H1 (cell line): ENCODE data around the gene CACNA2D3. TPM values are rescaled to one million over a fixed set of nuclear protein-coding genes. Genes with fewer than 3 reads are reported as not detected.

Experiments used
- EP300 ChIP-seq, 2 experiments: IDR thresholded peaks; 1 replicate in 1 of 2; 2 replicates in 1 of 2; pipeline ENCODE4 v1.6.1; 2011 to 2012; ENCODE audit warnings: low read depth in 2 of 2, low read length in 2 of 2, mild to moderate bottlenecking in 2 of 2, borderline replicate concordance in 1 of 2, inconsistent platforms in 1 of 2, moderate library complexity in 1 of 2
- RNF2 ChIP-seq: fragments of 200-900, 300-1000 bp; sonication (generic); IDR thresholded peaks from 2 replicates; pipeline ENCODE4 v1.7.1; 2016; ENCODE audit warnings: borderline replicate concordance, low read depth, mild to moderate bottlenecking, antibody characterized with exemption, low read length; ENCODE audit not compliant: poor library complexity, severe bottlenecking; ENCODE audit errors: missing control alignments
- SIN3A ChIP-seq, 2 experiments: IDR thresholded peaks in 1 of 2; conservative IDR thresholded peaks in 1 of 2; 2 replicates each; pipeline ENCODE4 v1.6.1; 2011 to 2012; ENCODE audit warnings: low read length in 2 of 2, improper control_type of control experiment in 1 of 2, low read depth in 1 of 2, mild to moderate bottlenecking in 1 of 2
- SIRT6 ChIP-seq: IDR thresholded peaks from one replicate; pipeline ENCODE4 v1.7.1; 2012; ENCODE audit warnings: low read length, inconsistent platforms
- SIX5 ChIP-seq: IDR thresholded peaks from 2 replicates; pipeline ENCODE4 v1.6.1; 2011; ENCODE audit warnings: mild to moderate bottlenecking, low read depth, low read length
- SRF ChIP-seq: IDR thresholded peaks from 2 replicates; pipeline ENCODE4 v1.6.1; 2011; ENCODE audit warnings: mild to moderate bottlenecking, low read depth, low read length, moderate library complexity
- polyA plus RNA-seq, 7 experiments: library from polyadenylated mRNA; depleted of rRNA in 3 of 7; stranded (reverse) in 5 of 7; unstranded in 2 of 7; fragments of >200 nt in 5 of 7; fragments of 200-250 nt in 2 of 7; gene quantifications; 1 replicate in 5 of 7; 2 replicates in 1 of 7; 4 replicates in 1 of 7; pipeline versions ENCODE4 v1.2.1 to v1.2.3, GENCODE V29; 2011 to 2013; ENCODE audit warnings: missing spikeins in 2 of 7, mixed read lengths in 2 of 7
- total RNA-seq: library from RNA; stranded (reverse); fragmentation: NEBNext Ultra II Directional; extraction: Animal tissue kit (Norgen Biotek cat#: 25700); gene quantifications from 2 replicates; pipeline ENCODE4 v1.2.1, GENCODE V29; 2021
- TF ChIP-seq, protein P1 (sequence below): fragments of 300-600 bp; sonication (generic); IDR thresholded peaks from 2 replicates; pipeline ENCODE4 v1.7.1; 2012; ENCODE audit warnings: low read length, moderate library complexity, mild to moderate bottlenecking, inconsistent platforms; ENCODE audit not compliant: insufficient replicate concordance

Gene CACNA2D3
- total and polyA plus RNA-seq, 2 of the 8 experiments (the other 6 are each of a cell fraction or from before 2014, with no cell fraction given) = 1.5 to 1.8 TPM

DNA sequence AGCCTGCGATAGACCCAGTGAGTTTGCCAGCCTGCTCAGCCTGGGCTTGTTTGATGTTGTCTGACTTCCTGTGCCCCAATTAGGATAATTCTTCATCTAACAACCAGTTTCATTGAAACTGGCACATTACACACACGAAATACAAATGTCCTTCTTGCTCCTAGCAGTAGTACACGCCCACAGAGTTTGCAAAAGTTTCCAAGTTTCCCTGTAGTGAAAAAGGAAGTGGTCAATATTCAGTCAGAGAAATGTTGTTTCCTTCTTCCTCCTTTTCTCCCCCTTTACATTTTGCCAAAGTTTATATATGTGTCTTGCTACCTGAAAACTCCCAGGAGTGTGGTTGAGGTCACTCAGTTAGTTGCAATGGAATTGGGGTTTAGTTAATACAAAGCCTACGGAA is 863.9 kb downstream of the CACNA2D3 start (continued):
- TF ChIP-seq, protein P1, sequence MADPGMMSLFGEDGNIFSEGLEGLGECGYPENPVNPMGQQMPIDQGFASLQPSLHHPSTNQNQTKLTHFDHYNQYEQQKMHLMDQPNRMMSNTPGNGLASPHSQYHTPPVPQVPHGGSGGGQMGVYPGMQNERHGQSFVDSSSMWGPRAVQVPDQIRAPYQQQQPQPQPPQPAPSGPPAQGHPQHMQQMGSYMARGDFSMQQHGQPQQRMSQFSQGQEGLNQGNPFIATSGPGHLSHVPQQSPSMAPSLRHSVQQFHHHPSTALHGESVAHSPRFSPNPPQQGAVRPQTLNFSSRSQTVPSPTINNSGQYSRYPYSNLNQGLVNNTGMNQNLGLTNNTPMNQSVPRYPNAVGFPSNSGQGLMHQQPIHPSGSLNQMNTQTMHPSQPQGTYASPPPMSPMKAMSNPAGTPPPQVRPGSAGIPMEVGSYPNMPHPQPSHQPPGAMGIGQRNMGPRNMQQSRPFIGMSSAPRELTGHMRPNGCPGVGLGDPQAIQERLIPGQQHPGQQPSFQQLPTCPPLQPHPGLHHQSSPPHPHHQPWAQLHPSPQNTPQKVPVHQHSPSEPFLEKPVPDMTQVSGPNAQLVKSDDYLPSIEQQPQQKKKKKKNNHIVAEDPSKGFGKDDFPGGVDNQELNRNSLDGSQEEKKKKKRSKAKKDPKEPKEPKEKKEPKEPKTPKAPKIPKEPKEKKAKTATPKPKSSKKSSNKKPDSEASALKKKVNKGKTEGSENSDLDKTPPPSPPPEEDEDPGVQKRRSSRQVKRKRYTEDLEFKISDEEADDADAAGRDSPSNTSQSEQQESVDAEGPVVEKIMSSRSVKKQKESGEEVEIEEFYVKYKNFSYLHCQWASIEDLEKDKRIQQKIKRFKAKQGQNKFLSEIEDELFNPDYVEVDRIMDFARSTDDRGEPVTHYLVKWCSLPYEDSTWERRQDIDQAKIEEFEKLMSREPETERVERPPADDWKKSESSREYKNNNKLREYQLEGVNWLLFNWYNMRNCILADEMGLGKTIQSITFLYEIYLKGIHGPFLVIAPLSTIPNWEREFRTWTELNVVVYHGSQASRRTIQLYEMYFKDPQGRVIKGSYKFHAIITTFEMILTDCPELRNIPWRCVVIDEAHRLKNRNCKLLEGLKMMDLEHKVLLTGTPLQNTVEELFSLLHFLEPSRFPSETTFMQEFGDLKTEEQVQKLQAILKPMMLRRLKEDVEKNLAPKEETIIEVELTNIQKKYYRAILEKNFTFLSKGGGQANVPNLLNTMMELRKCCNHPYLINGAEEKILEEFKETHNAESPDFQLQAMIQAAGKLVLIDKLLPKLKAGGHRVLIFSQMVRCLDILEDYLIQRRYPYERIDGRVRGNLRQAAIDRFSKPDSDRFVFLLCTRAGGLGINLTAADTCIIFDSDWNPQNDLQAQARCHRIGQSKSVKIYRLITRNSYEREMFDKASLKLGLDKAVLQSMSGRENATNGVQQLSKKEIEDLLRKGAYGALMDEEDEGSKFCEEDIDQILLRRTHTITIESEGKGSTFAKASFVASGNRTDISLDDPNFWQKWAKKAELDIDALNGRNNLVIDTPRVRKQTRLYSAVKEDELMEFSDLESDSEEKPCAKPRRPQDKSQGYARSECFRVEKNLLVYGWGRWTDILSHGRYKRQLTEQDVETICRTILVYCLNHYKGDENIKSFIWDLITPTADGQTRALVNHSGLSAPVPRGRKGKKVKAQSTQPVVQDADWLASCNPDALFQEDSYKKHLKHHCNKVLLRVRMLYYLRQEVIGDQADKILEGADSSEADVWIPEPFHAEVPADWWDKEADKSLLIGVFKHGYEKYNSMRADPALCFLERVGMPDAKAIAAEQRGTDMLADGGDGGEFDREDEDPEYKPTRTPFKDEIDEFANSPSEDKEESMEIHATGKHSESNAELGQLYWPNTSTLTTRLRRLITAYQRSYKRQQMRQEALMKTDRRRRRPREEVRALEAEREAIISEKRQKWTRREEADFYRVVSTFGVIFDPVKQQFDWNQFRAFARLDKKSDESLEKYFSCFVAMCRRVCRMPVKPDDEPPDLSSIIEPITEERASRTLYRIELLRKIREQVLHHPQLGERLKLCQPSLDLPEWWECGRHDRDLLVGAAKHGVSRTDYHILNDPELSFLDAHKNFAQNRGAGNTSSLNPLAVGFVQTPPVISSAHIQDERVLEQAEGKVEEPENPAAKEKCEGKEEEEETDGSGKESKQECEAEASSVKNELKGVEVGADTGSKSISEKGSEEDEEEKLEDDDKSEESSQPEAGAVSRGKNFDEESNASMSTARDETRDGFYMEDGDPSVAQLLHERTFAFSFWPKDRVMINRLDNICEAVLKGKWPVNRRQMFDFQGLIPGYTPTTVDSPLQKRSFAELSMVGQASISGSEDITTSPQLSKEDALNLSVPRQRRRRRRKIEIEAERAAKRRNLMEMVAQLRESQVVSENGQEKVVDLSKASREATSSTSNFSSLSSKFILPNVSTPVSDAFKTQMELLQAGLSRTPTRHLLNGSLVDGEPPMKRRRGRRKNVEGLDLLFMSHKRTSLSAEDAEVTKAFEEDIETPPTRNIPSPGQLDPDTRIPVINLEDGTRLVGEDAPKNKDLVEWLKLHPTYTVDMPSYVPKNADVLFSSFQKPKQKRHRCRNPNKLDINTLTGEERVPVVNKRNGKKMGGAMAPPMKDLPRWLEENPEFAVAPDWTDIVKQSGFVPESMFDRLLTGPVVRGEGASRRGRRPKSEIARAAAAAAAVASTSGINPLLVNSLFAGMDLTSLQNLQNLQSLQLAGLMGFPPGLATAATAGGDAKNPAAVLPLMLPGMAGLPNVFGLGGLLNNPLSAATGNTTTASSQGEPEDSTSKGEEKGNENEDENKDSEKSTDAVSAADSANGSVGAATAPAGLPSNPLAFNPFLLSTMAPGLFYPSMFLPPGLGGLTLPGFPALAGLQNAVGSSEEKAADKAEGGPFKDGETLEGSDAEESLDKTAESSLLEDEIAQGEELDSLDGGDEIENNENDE = no peak
- TF ChIP-seq SRF (no peak), SIRT6 (no peak), RNF2 (no peak), EP300 (IDR thresholded peaks at IDR 0.05; ENCODE audit: borderline replicate concordance in 1 of 2, low read depth in 2 of 2, low read length in 2 of 2) (no peak), SIN3A (conservative IDR thresholded peaks at IDR 0.05 in 1 of 2, IDR thresholded peaks at IDR 0.05 in 1 of 2; ENCODE audit: low read depth in 1 of 2, low read length in 2 of 2) (no peak), SIX5 (no peak)
- TF ChIP-seq, all 59 proteins: peak for 0
